Measurements from ENCODE around the gene ACAP3.

- TF ChIP-seq, protein P1, sequence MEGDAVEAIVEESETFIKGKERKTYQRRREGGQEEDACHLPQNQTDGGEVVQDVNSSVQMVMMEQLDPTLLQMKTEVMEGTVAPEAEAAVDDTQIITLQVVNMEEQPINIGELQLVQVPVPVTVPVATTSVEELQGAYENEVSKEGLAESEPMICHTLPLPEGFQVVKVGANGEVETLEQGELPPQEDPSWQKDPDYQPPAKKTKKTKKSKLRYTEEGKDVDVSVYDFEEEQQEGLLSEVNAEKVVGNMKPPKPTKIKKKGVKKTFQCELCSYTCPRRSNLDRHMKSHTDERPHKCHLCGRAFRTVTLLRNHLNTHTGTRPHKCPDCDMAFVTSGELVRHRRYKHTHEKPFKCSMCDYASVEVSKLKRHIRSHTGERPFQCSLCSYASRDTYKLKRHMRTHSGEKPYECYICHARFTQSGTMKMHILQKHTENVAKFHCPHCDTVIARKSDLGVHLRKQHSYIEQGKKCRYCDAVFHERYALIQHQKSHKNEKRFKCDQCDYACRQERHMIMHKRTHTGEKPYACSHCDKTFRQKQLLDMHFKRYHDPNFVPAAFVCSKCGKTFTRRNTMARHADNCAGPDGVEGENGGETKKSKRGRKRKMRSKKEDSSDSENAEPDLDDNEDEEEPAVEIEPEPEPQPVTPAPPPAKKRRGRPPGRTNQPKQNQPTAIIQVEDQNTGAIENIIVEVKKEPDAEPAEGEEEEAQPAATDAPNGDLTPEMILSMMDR (IDR thresholded peaks at IDR 0.05), result no peak
- TF ChIP-seq POLR2AphosphoS5 (IDR thresholded peaks at IDR 0.05) (no peak), POLR2A (IDR thresholded peaks at IDR 0.05) (no peak)
Measured at GRCh38 chr1:1346501-1346890, 38.8 kb upstream of the ACAP3 start.

All from prostate gland (tissue), 2 donors.